NCI-H1930 (cell line): Measurements from ENCODE around the gene IPO13.
A peak's percentile ranks its signal among the peaks of the same experiment; 100 is the strongest.

Experiments used
- DNase-seq, 2 experiments: peaks; one replicate each; lab custom pipeline; 2025; lab: John Stamatoyannopoulos, UW

IPO13 gene

GRCh38 chr1:43946236-43947060 is at the start of gene IPO13:
Gene IPO13 (plus strand): TSS chr1:43946950. CDS start chr1:43947601, 651 bp downstream.
- peak; percentile 92 to 94 for DNase-seq

- DNase-seq: no peak
Measured at GRCh38 chr1:43898981-43899380, 47.8 kb upstream of the IPO13 start.

- no peak for DNase-seq
Measured at GRCh38 chr1:43900386-43900785, 46.4 kb upstream of the IPO13 start.

- no peak for DNase-seq
Measured at GRCh38 chr1:43901196-43901961, 45.4 kb upstream of the IPO13 start.

- no peak for DNase-seq
Measured at GRCh38 chr1:43902058-43902831, 44.5 kb upstream of the IPO13 start.

GRCh38 chr1:43904660-43905551 is 41.8 kb upstream of the IPO13 start:
- no peak for DNase-seq

GRCh38 chr1:43908226-43908625 is 38.5 kb upstream of the IPO13 start:
- no peak for DNase-seq

- no peak for DNase-seq
Measured at GRCh38 chr1:43908858-43909257, 37.9 kb upstream of the IPO13 start.

GRCh38 chr1:43910343-43910742 is 36.4 kb upstream of the IPO13 start:
- DNase-seq: no peak

- no peak for DNase-seq
Measured at GRCh38 chr1:43912607-43913006, 34.1 kb upstream of the IPO13 start.

GRCh38 chr1:43913051-43913501 is 33.7 kb upstream of the IPO13 start:
- DNase-seq: no peak

GRCh38 chr1:43913666-43914360 is 32.9 kb upstream of the IPO13 start:
- DNase-seq: no peak

GRCh38 chr1:43914576-43915525 is 31.9 kb upstream of the IPO13 start:
- no peak for DNase-seq

GRCh38 chr1:43919906-43920305 is 26.8 kb upstream of the IPO13 start:
- no peak for DNase-seq

GRCh38 chr1:43921022-43921421 is 25.7 kb upstream of the IPO13 start:
- DNase-seq: no peak

GRCh38 chr1:43924516-43924915 is 22.2 kb upstream of the IPO13 start:
- DNase-seq: no peak

- no peak for DNase-seq
Measured at GRCh38 chr1:43925846-43926245, 20.9 kb upstream of the IPO13 start.

- DNase-seq: no peak
Measured at GRCh38 chr1:43930168-43930948, 16.4 kb upstream of the IPO13 start.

GRCh38 chr1:43930949-43931275 is 15.8 kb upstream of the IPO13 start:
- DNase-seq: no peak
